ENCODE measurements around the gene DGKI.
"Not testable (repeated sequence)": the region's sequence is repeated elsewhere in the genome, so short reads cannot be mapped to it uniquely, and the experiment has no call there.

Gene DGKI

DNA sequence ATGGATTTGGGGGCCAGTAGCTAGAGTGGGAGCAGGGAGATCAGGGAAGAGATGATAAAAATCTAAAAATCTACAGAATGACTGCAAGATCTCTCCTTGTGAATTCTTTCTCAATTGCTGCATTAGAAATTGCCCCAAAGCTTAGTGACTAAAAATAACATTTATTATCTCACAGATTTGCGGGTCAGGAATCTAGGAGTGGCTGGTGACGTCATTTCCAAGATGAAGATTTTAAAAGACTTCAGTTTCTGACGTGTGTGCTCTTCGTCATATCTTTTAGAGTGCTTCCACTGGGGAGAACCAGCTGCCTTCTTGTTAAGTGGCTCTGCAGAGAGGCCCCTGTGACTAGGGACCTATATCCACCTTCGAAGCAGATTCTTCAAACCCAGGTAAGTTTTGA is 112.6 kb downstream of the DGKI start:
- DNase-seq (ENCODE audit: low read depth in 2 of 2), result no peak

DNA sequence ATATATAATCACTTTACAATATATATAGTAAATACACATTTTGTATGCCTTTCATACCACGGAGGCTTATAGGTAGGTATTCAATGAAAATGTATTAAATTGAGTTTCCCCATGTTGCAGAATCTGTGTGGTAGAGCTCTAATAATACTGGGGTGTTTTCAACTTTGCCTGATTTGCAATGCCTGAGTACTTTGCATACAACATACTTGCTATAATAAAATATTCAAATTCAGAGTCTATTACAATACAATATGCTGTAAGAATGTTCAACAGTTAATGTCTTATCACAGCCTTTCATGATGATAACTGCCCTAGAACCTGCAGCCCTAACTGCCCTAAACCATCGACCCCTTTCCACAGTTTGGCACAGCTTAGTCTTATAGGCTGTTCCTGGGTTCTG is 114.6 kb downstream of the DGKI start:
- no peak for DNase-seq (ENCODE audit: low read depth in 2 of 2)

DNA sequence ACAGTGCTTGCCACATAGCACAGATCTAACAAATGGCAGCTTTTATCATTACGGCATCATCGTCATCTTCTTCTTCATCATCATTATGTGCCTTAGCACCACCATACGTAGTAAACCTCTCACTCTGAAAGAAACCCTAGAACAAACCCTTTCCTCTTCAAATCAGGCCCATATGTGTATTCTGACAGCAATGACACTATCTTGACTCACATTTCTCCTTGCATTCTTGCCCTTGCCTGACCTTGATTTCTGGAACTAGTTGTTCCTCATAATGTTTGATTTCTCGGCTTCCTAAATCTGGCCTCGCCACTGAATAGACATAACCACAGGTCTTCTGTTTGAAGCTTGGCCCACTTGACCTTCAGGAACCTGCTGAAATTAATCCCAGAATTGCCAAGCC is 115.3 kb downstream of the DGKI start:
- DNase-seq (ENCODE audit: low read depth in 2 of 2), result no peak

DNA sequence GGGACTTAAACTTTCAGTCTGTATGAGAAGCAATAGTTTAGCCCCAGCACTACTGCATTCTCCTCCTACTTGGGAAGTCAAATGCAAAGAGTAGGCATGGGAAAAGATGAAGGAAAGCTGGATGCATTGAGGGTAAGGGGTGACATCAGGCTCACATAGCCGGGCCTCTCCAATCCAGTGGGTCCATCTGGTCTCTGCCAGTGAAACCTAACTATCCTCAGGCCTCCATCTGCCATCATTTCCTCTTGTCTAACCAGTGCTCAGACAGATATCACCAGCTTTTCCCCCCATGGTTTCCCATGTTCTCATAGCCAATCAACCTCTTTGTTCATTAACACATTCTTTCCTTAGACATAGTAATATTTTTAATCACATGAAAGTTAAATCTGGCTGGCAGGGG is 118.3 kb downstream of the DGKI start:
- DNase-seq (ENCODE audit: low read depth in 2 of 2), result no peak

DNA sequence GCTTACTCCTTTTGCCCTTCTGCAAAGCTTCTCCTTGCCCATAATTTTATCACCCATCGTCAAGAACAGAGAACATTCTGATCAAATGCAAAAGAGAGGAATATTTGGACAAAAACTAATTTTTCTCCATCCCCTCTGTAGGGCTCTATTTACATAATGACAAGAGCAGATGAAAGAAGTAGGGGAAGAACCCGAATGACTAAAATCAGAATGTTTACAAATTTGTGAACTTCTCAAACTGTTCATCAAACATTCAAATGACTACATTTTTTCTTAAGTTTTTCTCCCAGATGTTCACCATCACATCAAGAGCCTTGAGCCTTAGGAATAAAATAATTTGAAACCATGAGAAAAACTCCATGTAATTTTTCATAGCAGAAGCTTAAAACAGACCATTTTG is 119.4 kb downstream of the DGKI start:
- no peak for DNase-seq (ENCODE audit: low read depth in 2 of 2)

DNA sequence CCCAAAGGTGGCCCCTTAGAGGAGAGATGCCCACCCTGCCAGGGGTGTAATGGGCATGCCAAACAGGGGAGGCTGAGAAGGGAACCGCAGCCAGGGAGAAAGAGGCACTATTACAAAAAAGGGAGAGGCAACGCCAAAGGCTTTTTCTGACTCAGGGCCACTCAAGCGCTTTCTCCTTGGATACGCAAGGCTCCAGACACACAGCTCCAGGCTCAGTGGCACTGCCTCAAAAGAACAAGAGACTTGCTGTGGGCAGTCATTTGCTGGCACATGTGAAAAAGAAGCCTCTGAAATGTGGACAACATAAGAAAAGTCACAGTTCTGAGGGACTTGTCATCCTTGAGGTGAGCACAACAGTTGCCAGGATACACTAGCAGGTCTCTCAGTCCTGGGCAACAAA is 128.4 kb downstream of the DGKI start:
- no peak for DNase-seq (ENCODE audit: low read depth in 2 of 2)

DNA sequence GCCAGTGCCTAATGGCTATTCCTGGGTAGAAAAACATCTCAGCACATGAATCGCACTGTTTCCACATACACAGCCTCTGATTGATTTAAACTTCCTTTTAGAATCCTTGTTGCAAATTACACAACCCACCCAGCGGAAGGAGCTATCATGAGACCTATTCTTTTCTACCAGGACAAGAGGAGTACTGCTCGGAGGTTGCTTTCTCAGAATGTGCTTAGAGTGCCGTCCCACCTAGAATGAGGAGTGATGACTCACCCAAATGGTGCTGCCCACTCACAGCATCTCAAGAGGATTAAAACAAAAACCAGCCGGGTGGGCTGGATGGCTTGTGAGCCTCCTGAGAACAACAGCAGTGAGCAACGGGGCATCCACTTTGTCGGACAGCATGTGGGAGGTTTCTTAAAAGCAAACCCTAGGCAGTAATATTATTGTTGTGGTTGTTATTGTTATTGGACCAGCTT is 128.9 kb downstream of the DGKI start:
- DNase-seq (ENCODE audit: low read depth in 2 of 2), result no peak

DNA sequence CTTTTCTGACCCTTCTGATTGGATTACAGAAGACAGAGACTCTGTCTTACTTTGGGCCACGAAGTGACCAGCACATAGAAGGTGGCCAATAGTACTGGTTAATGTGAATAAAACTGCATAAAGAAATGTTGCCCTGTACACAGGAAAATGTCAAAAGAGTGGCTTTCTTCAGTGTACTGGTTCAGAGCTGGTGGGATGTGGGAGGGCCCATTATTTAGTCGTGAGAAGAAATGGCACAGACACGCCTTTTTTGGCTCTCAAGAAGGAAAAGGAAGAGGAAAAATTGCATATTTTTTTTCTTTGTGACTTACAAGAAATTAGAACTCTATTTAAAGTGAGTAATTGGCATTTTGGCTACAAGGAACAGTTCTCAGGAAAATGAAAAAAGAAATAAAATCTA is 129.7 kb downstream of the DGKI start:
- no peak for DNase-seq (ENCODE audit: low read depth in 2 of 2)

DNA sequence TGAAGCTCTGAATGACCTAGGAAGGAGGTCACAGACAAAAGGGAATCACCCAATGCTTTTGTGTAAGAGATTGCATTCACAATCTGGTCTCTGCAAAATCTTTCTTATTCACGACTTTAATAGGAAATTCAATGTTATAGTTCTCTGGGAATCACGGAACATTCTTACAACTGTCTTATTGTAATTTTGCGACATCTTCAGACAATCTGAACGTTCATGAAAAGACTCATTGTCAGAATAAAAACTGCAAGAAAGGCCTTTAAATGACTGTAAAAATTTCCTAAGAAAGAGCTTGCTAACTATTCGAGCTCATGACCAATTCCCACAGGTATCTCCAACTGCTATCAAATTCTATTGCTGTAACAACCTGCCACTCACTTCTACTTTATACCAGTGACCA is 130.7 kb downstream of the DGKI start:
- no peak for DNase-seq (ENCODE audit: low read depth in 2 of 2)

DNA sequence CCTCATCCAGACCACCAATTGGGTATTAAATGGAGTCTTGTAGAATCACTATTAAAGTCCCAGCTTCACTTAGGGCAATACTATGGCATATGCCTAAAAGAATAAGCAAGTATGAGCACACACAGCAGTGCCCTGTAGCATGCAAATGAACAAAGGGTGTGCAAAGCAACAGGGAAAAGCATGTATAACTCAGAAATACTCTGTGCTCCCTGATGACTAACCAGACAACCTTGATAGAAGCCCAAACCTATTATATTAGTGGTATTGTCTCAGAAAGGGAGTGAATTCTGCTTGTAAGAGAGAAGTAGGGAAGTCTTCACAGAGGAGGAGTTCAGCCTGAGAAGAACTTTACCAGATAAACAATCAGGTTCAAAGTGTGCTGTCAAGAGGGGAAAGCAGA is 131.2 kb downstream of the DGKI start:
- no peak for DNase-seq (ENCODE audit: low read depth in 2 of 2)

DNA sequence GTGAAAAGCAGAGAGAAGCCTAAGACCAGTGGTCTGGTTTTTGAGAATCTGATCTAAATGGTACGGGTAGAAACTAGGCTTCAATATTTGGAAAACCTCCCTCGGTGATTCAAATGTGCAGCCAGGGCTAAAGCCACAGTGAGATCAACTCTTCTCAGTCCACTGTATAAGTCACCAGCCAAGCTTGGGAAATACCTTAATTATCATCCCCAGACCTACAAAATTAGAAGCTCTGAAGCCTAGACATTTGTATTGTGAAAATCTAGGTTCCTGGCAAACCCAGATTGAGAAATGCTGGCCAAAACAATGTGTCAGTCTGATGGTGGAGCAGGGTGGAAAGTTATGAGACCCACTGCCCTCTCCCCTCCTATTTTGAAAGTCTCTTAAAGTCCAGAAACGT is 131.7 kb downstream of the DGKI start:
- DNase-seq (ENCODE audit: low read depth in 2 of 2), result no peak

DNA sequence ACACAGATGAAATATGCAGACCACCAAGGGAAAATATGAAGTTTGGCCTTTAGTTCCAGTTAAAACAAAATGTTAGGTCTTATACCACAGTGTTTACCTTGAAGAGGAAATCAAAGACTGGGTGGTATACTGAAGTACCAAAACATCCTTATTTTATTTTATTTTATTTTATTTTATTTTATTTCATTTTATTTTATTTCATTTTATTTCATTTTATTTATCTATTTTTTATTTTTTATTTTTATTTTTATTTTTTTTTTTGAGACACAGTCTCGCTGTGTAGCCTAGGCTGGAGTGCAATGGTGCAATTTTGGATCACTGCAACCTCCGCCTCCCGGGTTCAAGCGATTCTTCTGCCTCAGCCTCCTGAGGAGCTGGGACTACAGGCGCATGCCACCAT is 140.4 kb downstream of the DGKI start:
- DNase-seq (ENCODE audit: low read depth in 2 of 2), result not testable (repeated sequence)

DNA sequence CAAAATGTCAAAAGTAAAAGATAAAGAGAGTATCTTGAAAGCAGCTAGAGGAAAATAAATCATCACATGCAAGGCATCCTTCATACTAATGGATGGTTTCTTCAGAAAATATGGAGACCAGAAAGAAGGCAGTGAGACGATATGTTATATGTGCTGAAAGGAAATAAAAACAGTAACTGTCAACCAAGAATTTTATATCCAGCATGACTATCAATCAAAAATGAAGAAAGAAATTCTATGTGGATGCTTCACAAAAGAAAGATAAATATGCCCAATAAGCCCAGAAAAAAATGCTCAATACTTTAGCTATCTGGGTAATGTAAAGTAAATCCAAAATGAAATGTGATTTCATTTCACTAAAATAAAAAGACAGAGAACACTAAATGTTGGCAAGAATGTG is 142.1 kb downstream of the DGKI start:
- DNase-seq (ENCODE audit: low read depth in 2 of 2), result no peak

DNA sequence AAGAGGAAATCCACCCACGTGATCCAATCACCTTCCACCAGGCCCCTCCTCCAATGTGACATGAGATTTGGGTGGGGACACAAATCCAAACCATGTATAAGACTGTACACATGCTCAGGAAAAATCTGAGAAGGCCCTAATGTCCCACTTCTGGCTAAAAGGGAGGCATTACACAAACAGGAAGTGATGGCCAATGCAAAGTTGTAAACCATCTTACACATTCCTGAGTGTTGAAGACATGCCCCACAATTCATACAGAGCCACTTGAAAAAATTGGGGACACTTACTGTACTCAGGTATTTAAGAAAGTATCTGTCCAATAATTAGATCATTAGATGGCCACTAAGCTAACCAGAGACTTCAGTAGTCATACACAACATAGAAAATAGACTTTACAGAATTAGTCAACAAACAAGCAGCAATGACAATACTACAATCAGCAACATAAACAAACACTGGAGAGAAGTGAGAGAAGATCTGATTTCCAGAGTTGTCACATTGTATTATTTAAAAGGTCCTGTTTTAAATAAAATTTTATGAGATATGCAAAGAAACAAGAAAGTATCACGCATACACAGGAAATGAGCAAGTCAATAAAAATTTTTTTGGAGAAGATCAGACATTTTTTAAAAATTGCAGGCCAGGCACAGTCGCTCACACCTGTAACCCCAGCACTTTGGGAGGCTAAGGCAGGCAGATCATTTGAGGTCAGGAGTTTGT is 143.3 kb downstream of the DGKI start:
- DNase-seq (ENCODE audit: low read depth in 2 of 2), result no peak

DNA sequence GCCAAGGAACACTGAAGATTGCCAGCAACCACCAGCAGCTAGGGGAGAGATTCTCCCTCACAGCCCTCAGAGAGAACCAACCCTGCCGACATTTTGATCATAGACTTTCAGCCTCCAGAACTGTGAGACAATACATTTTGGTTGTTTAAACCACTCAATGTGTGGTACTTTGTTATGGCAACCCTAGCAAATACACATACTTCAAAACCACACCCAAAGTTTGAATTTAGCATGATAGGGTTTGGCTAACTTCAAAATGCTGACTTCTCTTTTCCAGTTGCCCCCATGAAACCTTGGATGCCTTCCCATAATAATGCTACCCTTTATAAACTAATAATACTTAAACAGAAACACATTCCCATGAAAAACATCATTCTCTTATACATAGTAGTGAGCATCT is 149.8 kb downstream of the DGKI start:
- no peak for DNase-seq (ENCODE audit: low read depth in 2 of 2)

DNA sequence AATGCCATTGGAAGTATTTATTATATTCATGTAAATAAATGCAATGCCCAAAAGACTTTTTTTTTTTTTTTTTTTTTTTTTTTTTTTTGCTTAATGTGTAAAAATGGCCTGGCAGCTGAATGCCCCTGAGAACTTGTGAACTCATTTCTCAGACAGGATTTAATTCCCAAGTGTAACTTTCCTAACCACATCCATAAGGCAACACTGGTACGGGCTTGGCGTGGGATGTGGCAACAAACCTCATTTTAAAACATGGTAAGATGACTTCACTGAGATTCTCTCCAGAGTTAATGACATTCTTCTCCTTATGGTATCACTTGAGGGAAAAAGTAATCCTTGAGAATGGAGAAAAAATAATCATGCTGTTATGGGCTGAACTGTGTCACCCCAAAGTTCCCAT is 150.4 kb downstream of the DGKI start:
- DNase-seq (ENCODE audit: low read depth in 2 of 2), result no peak

DNA sequence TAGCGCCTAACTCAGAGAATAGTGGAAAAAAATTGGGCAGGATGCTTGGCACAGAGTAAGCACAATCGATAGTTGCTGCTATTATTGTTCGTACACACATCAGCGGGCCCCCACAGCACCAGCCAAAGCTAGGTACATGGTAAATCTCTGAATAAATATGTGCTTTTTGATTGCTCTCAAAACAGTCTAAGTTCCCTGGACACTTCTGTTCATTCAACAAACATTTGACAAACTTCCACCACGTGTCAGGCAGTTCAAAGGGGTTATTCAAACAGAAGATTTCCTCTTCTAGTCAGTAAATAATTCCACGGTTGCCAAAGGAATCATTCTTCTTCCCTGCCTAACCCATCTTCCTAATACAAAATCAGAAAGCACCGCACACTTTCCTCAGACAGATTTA is 150.8 kb downstream of the DGKI start:
- DNase-seq (ENCODE audit: low read depth in 2 of 2), result no peak

DNA sequence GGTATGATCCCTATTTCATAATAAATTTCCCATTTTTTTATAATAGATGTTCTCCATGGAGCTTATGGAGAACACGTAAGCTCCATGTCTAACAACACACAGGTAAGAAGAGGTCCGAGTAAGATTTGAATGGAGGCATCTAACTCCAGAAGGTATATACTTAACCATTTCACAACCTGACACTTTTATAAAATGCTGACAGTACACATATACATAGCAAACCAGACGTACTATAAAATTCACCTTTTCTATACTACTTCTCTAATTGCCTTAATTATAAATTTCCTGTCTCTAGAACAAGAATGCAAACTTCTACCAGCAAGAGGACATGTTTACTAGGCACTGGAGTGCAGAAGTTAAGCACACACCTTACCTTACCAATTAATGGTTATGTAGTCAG is 151.3 kb downstream of the DGKI start:
- no peak for DNase-seq (ENCODE audit: low read depth in 2 of 2)

DNA sequence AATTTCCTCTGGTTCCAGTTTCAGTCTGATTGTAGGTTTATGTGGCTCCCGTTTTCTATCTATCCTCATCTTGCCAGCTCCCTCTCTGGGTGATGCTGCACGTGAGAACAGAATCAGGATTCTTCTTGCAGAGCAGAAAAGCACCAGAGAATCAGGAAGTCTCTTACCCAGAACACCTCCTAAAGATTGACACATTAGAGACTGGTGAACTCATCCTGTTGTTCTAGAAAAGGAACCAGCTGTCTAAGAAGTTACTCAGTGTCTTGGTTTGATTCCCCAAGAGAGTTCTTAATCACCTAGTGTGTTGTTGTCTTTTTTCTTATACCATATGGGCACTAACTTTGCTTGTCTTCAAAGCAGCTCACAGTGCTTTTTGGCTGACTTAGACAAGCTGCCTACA is 152.4 kb downstream of the DGKI start:
- DNase-seq (ENCODE audit: low read depth in 2 of 2), result no peak

DNA sequence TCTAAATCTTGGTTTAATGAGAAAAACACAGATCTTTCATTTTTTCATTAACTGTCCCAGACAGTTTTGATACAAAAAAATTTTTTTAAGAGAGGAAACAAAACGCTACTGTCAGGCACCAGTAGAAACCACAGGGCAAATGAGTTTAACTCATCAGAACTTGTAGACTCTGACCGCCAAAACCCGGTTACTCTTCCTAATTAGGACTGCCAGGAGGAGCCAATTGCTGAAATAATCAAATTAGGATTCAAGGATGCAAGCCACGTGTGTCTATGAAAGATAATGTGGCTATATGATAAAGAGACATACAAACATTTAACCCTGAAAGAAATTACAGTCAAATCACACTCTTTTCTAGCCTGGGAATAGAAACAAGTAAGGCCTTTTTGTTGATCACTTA is 154.4 kb downstream of the DGKI start:
- DNase-seq (ENCODE audit: low read depth in 2 of 2), result no peak

DNA sequence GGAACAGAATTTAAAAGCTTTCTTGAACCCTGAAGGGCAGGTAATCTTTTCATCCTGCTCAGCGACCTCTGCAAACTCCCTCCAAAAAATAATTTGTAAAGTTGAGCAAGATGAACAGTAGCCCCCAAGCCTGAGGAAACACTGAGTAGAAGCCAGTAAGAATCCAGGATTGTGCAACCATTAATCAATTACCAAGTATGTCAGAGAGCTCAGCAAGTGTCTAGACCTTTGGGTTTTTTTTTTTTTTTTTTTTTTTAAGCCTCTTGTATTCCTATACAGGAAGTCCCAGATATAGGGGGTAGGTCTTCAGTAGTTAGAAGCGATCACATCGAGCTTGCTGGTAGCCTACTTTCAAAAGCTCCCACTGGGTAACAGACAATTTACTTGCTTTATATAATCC is 155.2 kb downstream of the DGKI start:
- no peak for DNase-seq (ENCODE audit: low read depth in 2 of 2)

DNA sequence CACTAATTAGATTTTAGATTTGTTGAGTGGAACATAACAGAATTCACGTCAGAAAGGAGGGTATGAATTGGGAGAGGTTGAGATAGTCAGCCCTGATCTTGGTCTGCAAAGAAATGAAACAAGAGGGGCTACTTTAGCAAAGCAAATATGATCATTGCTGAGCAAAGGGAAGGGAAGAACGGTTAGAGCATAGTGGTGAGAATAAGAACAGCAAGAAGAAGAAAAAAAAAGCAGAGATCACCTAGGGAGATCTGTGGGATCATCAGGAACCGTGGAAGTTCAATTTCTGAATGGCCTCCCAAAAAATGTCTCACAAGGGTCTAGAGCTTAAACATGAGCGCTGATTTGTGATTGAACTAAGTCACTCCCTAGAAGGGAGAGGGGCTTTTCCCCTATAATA is 156.1 kb downstream of the DGKI start:
- no peak for DNase-seq (ENCODE audit: low read depth in 2 of 2)

DNA sequence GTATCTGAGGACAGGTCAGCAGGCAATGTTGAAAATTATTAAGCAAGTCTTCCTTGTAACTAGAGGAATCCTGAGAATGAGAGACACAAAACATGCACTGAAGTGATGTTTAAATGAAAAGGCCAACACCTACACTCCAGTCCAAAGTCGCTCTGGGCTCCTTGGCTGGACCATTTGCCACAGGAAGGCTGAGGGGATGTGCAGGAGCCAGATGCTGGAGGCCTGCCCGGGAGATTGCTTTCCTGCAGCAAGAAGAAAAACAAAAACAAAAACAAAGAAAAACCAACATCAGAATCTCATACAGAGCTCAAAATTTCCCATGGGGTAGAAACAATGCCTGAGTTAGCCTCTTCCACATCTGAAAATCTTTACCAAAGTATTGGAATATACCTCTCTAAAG is 157.0 kb downstream of the DGKI start:
- DNase-seq (ENCODE audit: low read depth in 2 of 2), result no peak

DNA sequence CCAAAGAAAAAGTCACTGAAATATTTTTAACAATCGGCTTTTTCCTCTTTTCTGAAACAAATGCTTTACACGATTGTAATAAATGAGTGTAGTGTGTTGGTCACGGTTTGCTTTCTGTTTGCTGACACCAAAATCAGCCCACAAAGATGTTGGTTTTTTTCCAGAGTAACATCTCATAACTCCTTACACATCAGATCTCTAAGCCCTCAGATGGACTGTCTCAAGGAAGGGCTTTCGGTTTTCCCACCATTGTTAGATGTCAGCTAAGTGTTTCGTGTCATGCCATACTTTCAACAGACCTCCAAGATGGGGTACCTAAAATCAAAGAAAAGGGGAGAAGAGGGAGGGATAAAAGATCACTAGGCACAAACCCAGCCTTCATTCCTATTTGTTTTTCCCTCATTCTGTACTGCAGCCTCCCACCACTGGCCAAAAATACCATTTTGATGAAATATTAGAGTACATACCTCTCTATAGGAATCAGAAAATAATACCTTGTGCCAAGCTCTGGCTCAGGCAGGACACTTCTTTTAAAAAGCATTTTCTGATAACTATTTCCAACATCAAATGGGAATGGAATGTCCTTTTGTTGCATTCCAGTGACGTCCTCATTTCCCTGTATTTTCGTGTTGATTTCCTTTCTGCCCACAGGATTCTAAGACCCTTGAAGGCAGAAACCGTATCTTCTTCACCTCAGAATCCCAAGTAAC is 159.1 kb downstream of the DGKI start:
- no peak for DNase-seq (ENCODE audit: low read depth in 2 of 2)

Data from stimulated activated CD8-positive, alpha-beta memory T cell treated with anti-CD3 and anti-CD28 coated beads, Interleukin-7, amount 100 ng/mL, for 4 hours (primary cell).